ENCODE results near the gene SEPHS1. TPM values are rescaled to one million over a fixed set of nuclear protein-coding genes. Genes with fewer than 3 reads are reported as not detected.

Gene SEPHS1
- 10 to 100 TPM; 31.4 to 41.0 (median 37.6) TPM for total RNA-seq
- polyA plus RNA-seq: 10 to 100 TPM; 25.9 to 33.5 (median 32.4) TPM

- H3K9me3 ChIP-seq: no peaks in the 10 kb centered on the region
- intact Hi-C loops (cut with DNase I): loop anchor here (5.0 kb wide), 2 partner anchors 1306 to 1529 kb away; partner anchors contain the start of genes SUV39H2 and UPF2
- 1% methylated on average over 65 of the region's 65 CpGs for WGBS, 2 donors
- TF ChIP-seq CTCF (IDR thresholded peaks at IDR 0.05): peak in 1 of 4 experiments; percentile 3
- no peak for TF ChIP-seq EP300 (IDR thresholded peaks at IDR 0.05)
- peak in 2 of 4 donors; percentile 40 to 41 for TF ChIP-seq POLR2AphosphoS5 (IDR thresholded peaks at IDR 0.05)
- no peak for TF ChIP-seq POLR2A (IDR thresholded peaks at IDR 0.05)
- peak within 1 kb of the TSS; percentile 95 to 97 (median 96) for H3K27ac ChIP-seq
- peak; percentile 84 for DNase-seq
- H3K4me1 ChIP-seq: peaks cover 0 to 32% (median 28%) of the 10 kb centered on the region in 4 donors
- no peaks in the 10 kb centered on the region for H3K36me3 ChIP-seq
- H3K4me3 ChIP-seq: peak within 1 kb of the TSS; percentile 69 to 91 (median 87)
- H3K27me3 ChIP-seq: peaks cover 0 to 18% (median under 1%) of the 10 kb centered on the region in 3 donors
These were observed at the start of gene SEPHS1 for GRCh38 chr10:13348216-13349017. TSS of gene SEPHS1 (minus strand) at chr10:13348293. CDS start at chr10:13344950, 3,343 bp downstream.

GRCh38 chr10:13397052-13397451, 49.0 kb upstream of the SEPHS1 start:
- TF ChIP-seq CTCF (IDR thresholded peaks at IDR 0.05) (no peak), EP300 (IDR thresholded peaks at IDR 0.05) (no peak), POLR2AphosphoS5 (IDR thresholded peaks at IDR 0.05) (no peak), POLR2A (IDR thresholded peaks at IDR 0.05) (no peak)
- 96 to 98% methylated on average over 3 of the region's 3 CpGs for WGBS, 2 donors
- intact Hi-C loops (cut with DNase I): no loop called here
- no peaks in the 10 kb centered on the region for H3K36me3 ChIP-seq
- no peak for DNase-seq
- no peak overlapping the region for H3K4me3 ChIP-seq
- H3K27ac ChIP-seq: no peak overlapping the region
- H3K27me3 ChIP-seq: no peaks in the 10 kb centered on the region
- no peaks in the 10 kb centered on the region for H3K4me1 ChIP-seq
- H3K9me3 ChIP-seq: no peaks in the 10 kb centered on the region

DNA sequence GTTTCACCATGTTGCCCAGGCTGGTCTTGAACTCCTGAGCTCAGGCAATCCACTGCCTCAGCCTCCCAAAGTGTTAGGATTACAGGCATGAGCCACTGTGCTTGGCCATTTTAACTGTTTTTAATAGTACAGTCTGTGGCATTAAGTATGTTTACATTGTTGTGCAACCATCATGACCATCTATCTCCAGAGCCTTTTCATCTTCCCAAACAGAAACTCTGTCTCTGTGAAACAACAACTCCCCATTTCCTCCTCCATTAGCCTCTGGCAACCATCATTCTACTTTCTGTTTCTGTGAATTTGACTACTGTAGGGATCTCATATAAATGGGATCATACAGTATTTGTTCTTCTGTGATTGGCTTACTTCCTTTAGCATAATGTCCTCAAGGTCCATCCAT, 48.3 kb upstream of the SEPHS1 start:
- DNase-seq: no peak
- Histone ChIP-seq H3K4me1 (no peaks in the 10 kb centered on the region), H3K27ac (no peak overlapping the region), H3K36me3 (no peaks in the 10 kb centered on the region), H3K4me3 (no peak overlapping the region), H3K9me3 (no peaks in the 10 kb centered on the region), H3K27me3 (no peaks in the 10 kb centered on the region)
- TF ChIP-seq POLR2AphosphoS5 (IDR thresholded peaks at IDR 0.05): no peak
- intact Hi-C loops (cut with DNase I): no loop called here

GRCh38 chr10:13395540-13395939, 47.4 kb upstream of the SEPHS1 start:
- Histone ChIP-seq H3K9me3 (no peaks in the 10 kb centered on the region), H3K27ac (no peak overlapping the region), H3K4me1 (no peaks in the 10 kb centered on the region), H3K36me3 (no peaks in the 10 kb centered on the region), H3K27me3 (no peaks in the 10 kb centered on the region), H3K4me3 (no peak overlapping the region)
- intact Hi-C loops (cut with DNase I): no loop called here
- 88 to 94% methylated on average over 3 of the region's 3 CpGs for WGBS, 2 donors
- no peak for DNase-seq
- TF ChIP-seq POLR2AphosphoS5 (IDR thresholded peaks at IDR 0.05) (no peak), CTCF (IDR thresholded peaks at IDR 0.05) (no peak), EP300 (IDR thresholded peaks at IDR 0.05) (no peak), POLR2A (IDR thresholded peaks at IDR 0.05) (no peak)

DNA sequence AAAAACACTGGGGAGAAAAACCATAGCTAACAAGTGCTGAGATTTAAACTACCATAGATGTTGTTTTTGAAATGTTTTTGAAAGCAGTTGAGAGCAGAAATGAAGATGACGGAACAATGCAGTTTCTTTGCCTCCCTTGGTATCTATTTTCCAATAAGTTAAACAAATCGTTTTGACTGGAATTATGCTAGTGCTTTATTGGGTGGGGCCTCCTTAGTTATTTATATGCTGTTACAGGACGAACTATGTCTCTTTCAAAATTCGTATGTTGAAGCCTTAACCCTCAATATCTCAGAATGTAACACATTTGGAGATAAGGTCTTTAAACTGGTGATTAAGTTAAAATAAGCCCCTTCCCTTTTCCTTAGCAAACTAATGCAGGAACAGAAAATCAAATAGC, 45.5 kb upstream of the SEPHS1 start:
- no peak for TF ChIP-seq POLR2AphosphoS5 (IDR thresholded peaks at IDR 0.05)
- no peak for TF ChIP-seq EP300 (IDR thresholded peaks at IDR 0.05)
- no peak for TF ChIP-seq CTCF (IDR thresholded peaks at IDR 0.05)
- TF ChIP-seq POLR2A (IDR thresholded peaks at IDR 0.05): no peak
- no peaks in the 10 kb centered on the region for H3K36me3 ChIP-seq
- no peak overlapping the region for H3K4me3 ChIP-seq
- WGBS, 2 donors: 33 to 65% methylated on average over 4 of the region's 4 CpGs
- no peaks in the 10 kb centered on the region for H3K27me3 ChIP-seq
- H3K27ac ChIP-seq: no peak overlapping the region
- H3K9me3 ChIP-seq: no peaks in the 10 kb centered on the region
- DNase-seq: no peak
- H3K4me1 ChIP-seq: no peaks in the 10 kb centered on the region
- intact Hi-C loops (cut with DNase I): no loop called here

All from sigmoid colon (tissue), 7 donors.